ENCODE results near the gene CBLIF. TPM values are rescaled to one million over a fixed set of nuclear protein-coding genes. Genes with fewer than 3 reads are reported as not detected.

The CBLIF gene
- total and polyA plus RNA-seq, 2 of the 8 experiments (the other 6 are each of a cell fraction or from before 2014, with no cell fraction given), result not detected

- Histone ChIP-seq H4K91ac (replicated peaks; ENCODE audit: insufficient read length, low read length) (no peak overlapping the region), H3K56ac (replicated peaks; ENCODE audit: insufficient read length, low read depth, low read length) (no peak overlapping the region), H3K23me2 (ENCODE audit: low read depth, low read length) (no peaks in the 10 kb centered on the region), H3K27ac (ENCODE audit: low read depth, low read length) (no peak overlapping the region), H3K27me3 (replicated peaks in 1 of 4; ENCODE audit: control insufficient read depth in 3 of 4, extremely low read depth in 1 of 4, insufficient read depth in 3 of 4, low read length in 3 of 4) (no peaks in the 10 kb centered on the region), H3K4ac (replicated peaks; ENCODE audit: insufficient read length, low read depth, low read length) (no peak overlapping the region), H3K4me3 (ENCODE audit: extremely low read depth in 1 of 4, insufficient read depth in 2 of 4, low read depth in 3 of 4, low read length in 4 of 4) (no peak overlapping the region), H2BK15ac (ENCODE audit: low read length) (no peak overlapping the region), H3K9ac (replicated peaks in 1 of 4; ENCODE audit: extremely low read depth in 1 of 4, low read depth in 3 of 4, low read length in 3 of 4) (no peak overlapping the region), H2BK12ac (ENCODE audit: low read depth, low read length) (no peak overlapping the region), H3K36me3 (ENCODE audit: control insufficient read depth in 2 of 4, insufficient read depth in 4 of 4, low read length in 3 of 4) (no peaks in the 10 kb centered on the region), H3K9me3 (ENCODE audit: insufficient read depth in 2 of 2, low read depth in 1 of 2, low read length in 1 of 2) (0 out of 4 replicates have a peak, but pooled peaks cover 0 to 4% of the 10 kb centered on the region in 2 experiments), H2BK120ac (replicated peaks; ENCODE audit: low read depth, low read length) (no peak overlapping the region), H3K4me2 (ENCODE audit: insufficient read depth in 1 of 2, low read depth in 2 of 2, low read length in 2 of 2) (no peak overlapping the region), H3K4me1 (replicated peaks in 1 of 4; ENCODE audit: control insufficient read depth in 3 of 4, insufficient read depth in 4 of 4, low read length in 3 of 4) (peaks cover 0 to 4% (median 1%) of the 10 kb centered on the region in 4 experiments; a peak in 3 of 7 replicates), H3K23ac (ENCODE audit: insufficient read length) (no peak overlapping the region), H2AFZ (ENCODE audit: low read length) (no peak overlapping the region), H4K5ac (ENCODE audit: insufficient read length, low read depth, low read length) (no peak overlapping the region), H2AK5ac (ENCODE audit: low read depth, low read length) (no peak overlapping the region), H4K8ac (ENCODE audit: extremely low read depth, insufficient read depth, low read length) (no peak overlapping the region), H2BK5ac (ENCODE audit: low read depth, low read length) (no peak overlapping the region), H4K20me1 (replicated peaks in 1 of 2; ENCODE audit: control insufficient read depth in 1 of 2, insufficient read depth in 2 of 2, low read length in 2 of 2) (no peaks in the 10 kb centered on the region), H3K18ac (ENCODE audit: extremely low read depth, low read length) (no peak overlapping the region), H3K14ac (ENCODE audit: insufficient read length) (no peak overlapping the region), H3K79me2 (ENCODE audit: control insufficient read depth in 1 of 2, insufficient read depth in 2 of 2, low read length in 2 of 2) (no peaks in the 10 kb centered on the region), H3K79me1 (ENCODE audit: low read depth, low read length) (no peaks in the 10 kb centered on the region), H2BK20ac (ENCODE audit: low read length) (no peak overlapping the region)
- POLR2A ChIA-PET (ENCODE audit: partially characterized antibody), result no interaction called here
- FAIRE-seq (no peak), DNase-seq (ENCODE audit: low read depth in 1 of 2, low spot score in 2 of 2) (no peak)
- CTCF ChIA-PET (ENCODE audit: partially characterized antibody), result interaction anchor here (1.0 to 1.4 kb wide), 2 partner anchors 23 to 78 kb away, joined by 3 to 4 read pairs; no protein-coding TSS in a partner anchor
- WGBS, 2 experiments (ENCODE audit: extremely low coverage in 1 of 2, insufficient coverage in 1 of 2, insufficient read length in 1 of 2, insufficient replicate concordance in 2 of 2, low coverage in 1 of 2, low lambda C conversion rate in 2 of 2, missing lambda C conversion rate in 1 of 2), result 86% methylated on average over 2 of the region's 2 CpGs; no CpG with 5 or more reads in 1 of the 2 experiments
- TF ChIP-seq KDM4A (IDR thresholded peaks at IDR 0.05; ENCODE audit: low read depth, low read length, severe bottlenecking) (no peak), RXRA (IDR thresholded peaks at IDR 0.05; ENCODE audit: insufficient read depth, low read depth, low read length) (no peak), RAD21 (IDR thresholded peaks at IDR 0.05 in 1 of 2, conservative IDR thresholded peaks at IDR 0.05 in 1 of 2; ENCODE audit: low read depth in 2 of 2, low read length in 2 of 2) (no peak), CHD1 (IDR thresholded peaks at IDR 0.05; ENCODE audit: low read depth, low read length) (no peak), ASH2L (IDR thresholded peaks at IDR 0.05; ENCODE audit: low read length) (no peak), PHF8 (conservative IDR thresholded peaks at IDR 0.05; ENCODE audit: low read depth, low read length) (no peak)
Measured at GRCh38 chr11:59841514-59841913, 3.8 kb downstream of the CBLIF start.

Data from H1 (cell line).